HG03159 (cell line): Measurements from ENCODE around the gene MARCHF6.
"Not testable (repeated sequence)": the region's sequence is repeated elsewhere in the genome, so short reads cannot be mapped to it uniquely, and the experiment has no call there.

ENCODE experiments used
- ATAC-seq: cut with Tn5 transposase; IDR thresholded peaks from one replicate; pipeline ENCODE4 v1.9.1; 2021; ENCODE audit warnings: mild to moderate bottlenecking, moderate library complexity; ENCODE audit not compliant: unreplicated experiment

Gene MARCHF6

GRCh38 chr5:10344461-10345106, 8.9 kb upstream of the MARCHF6 start:
- not testable (repeated sequence) for ATAC-seq

GRCh38 chr5:10348258-10348657, 5.2 kb upstream of the MARCHF6 start:
- no peak for ATAC-seq

- no peak for ATAC-seq
Observed at GRCh38 chr5:10351199-10351905, 2.1 kb upstream of the MARCHF6 start.

GRCh38 chr5:10351919-10352318, 1.6 kb upstream of the MARCHF6 start:
- no peak for ATAC-seq

- ATAC-seq = peak; percentile 19
Observed at GRCh38 chr5:10352430-10353240, 860 bp upstream of the MARCHF6 start.

- peak; percentile 14 for ATAC-seq
Observed at GRCh38 chr5:10354048-10354872, 765 bp downstream of the MARCHF6 start.

- ATAC-seq = peak; percentile 27
Observed at GRCh38 chr5:10355071-10355889, 1.8 kb downstream of the MARCHF6 start.

- no peak for ATAC-seq
Observed at GRCh38 chr5:10358999-10359398, 5.5 kb downstream of the MARCHF6 start.

- ATAC-seq = no peak
Observed at GRCh38 chr5:10360686-10361085, 7.2 kb downstream of the MARCHF6 start.

GRCh38 chr5:10363519-10364185, 10.2 kb downstream of the MARCHF6 start:
- ATAC-seq = no peak

GRCh38 chr5:10364186-10364689, 10.7 kb downstream of the MARCHF6 start:
- ATAC-seq = no peak

- no peak for ATAC-seq
Observed at GRCh38 chr5:10365782-10366181, 12.3 kb downstream of the MARCHF6 start.

- ATAC-seq = no peak
Observed at GRCh38 chr5:10366310-10367272, 13.1 kb downstream of the MARCHF6 start.

GRCh38 chr5:10367579-10367978, 14.1 kb downstream of the MARCHF6 start:
- no peak for ATAC-seq

GRCh38 chr5:10370931-10371330, 17.4 kb downstream of the MARCHF6 start:
- ATAC-seq = no peak

- not testable (repeated sequence) for ATAC-seq
Observed at GRCh38 chr5:10371369-10371768, 17.9 kb downstream of the MARCHF6 start.

- no peak for ATAC-seq
Observed at GRCh38 chr5:10372726-10373709, 19.5 kb downstream of the MARCHF6 start.
